KMS-11 (cell line): ENCODE results near the gene HOXB5.

ENCODE experiments used
- H2AFZ ChIP-seq: fragments of 200-600 bp; sonication (generic); 2 replicates; pipeline ENCODE4 v1.6.1; 2016; ENCODE audit warnings: antibody characterized with exemption, mixed run types, low read depth
- H3K27ac ChIP-seq: fragments of 200-600 bp; sonication (generic); 2 replicates; pipeline ENCODE4 v1.6.1; 2016; ENCODE audit warnings: mild to moderate bottlenecking, mixed run types
- H3K27me3 ChIP-seq: fragments of 200-600 bp; sonication (generic); 2 replicates; pipeline ENCODE4 v1.6.1; 2017; ENCODE audit warnings: mild to moderate bottlenecking, low read depth, mixed run types, moderate library complexity; ENCODE audit not compliant: insufficient read depth
- H3K36me3 ChIP-seq: fragments of 200-600 bp; sonication (generic); 2 replicates; pipeline ENCODE4 v1.6.1; 2017; ENCODE audit warnings: mild to moderate bottlenecking, mixed run types; ENCODE audit not compliant: insufficient read depth
- H3K4me1 ChIP-seq: fragments of 200-600 bp; sonication (generic); 2 replicates; pipeline ENCODE4 v1.6.1; 2016; ENCODE audit warnings: mild to moderate bottlenecking, low read depth, mixed run types; ENCODE audit not compliant: poor library complexity, severe bottlenecking
- H3K4me2 ChIP-seq: fragments of 200-600 bp; sonication (generic); 2 replicates; pipeline ENCODE4 v1.7.0; 2016; ENCODE audit warnings: mild to moderate bottlenecking, mixed run types
- H3K4me3 ChIP-seq: fragments of 200-600 bp; sonication (generic); IDR thresholded peaks from 2 replicates; pipeline ENCODE4 v1.6.1; 2017; ENCODE audit warnings: low read depth, low read length, mixed read lengths; ENCODE audit not compliant: insufficient read depth
- H3K79me2 ChIP-seq: fragments of 200-600 bp; sonication (generic); 2 replicates; pipeline ENCODE4 v1.6.1; 2016; ENCODE audit warnings: low read depth, mixed run types; ENCODE audit not compliant: insufficient read depth
- H3K9ac ChIP-seq: fragments of 200-600 bp; sonication (generic); 2 replicates; pipeline ENCODE4 v1.6.1; 2016; ENCODE audit warnings: mild to moderate bottlenecking, mixed run types
- H4K20me1 ChIP-seq: fragments of 200-600 bp; sonication (generic); 2 replicates; pipeline ENCODE4 v1.6.1; 2016; ENCODE audit warnings: mild to moderate bottlenecking, mixed run types; ENCODE audit not compliant: insufficient read depth
- CTCF ChIP-seq: fragments of 200-600 bp; sonication (generic); conservative IDR thresholded peaks from 2 replicates; pipeline ENCODE4 v1.6.1; 2017; ENCODE audit warnings: low read depth, mild to moderate bottlenecking, antibody characterized with exemption, low read length, moderate library complexity, mixed read lengths

HOXB5 gene

DNA sequence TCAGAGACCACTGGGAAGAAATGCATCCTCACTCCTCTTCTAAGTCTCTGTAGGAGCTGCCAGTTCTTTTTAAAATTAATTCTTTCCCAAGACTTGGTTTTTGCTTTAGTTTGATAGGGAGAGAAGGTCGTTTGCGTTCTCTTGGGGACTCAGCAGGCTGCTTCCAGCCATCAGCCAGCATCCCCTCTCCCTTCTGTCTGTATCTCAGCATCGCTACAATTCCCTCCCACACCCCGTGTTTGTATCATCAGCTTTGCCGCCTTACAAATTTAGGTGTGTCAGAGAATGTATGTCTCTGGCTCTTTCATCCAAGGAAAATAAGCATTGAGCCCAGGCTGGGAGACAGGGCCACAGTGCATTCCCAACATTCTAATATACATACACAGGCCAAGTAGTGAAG, 5.8 kb upstream of the HOXB5 start:
- H2AFZ ChIP-seq: no peak overlapping the region
- H4K20me1 ChIP-seq: no peaks in the 10 kb centered on the region
- TF ChIP-seq CTCF: no peak
- no peaks in the 10 kb centered on the region for H3K79me2 ChIP-seq
- no peak overlapping the region for H3K27ac ChIP-seq
- no peak overlapping the region for H3K4me2 ChIP-seq
- no peak overlapping the region for H3K9ac ChIP-seq
- H3K4me1 ChIP-seq: peaks cover 7% of the 10 kb centered on the region
- no peak overlapping the region for H3K4me3 ChIP-seq
- no peaks in the 10 kb centered on the region for H3K36me3 ChIP-seq
- H3K27me3 ChIP-seq: peaks cover 64% of the 10 kb centered on the region

DNA sequence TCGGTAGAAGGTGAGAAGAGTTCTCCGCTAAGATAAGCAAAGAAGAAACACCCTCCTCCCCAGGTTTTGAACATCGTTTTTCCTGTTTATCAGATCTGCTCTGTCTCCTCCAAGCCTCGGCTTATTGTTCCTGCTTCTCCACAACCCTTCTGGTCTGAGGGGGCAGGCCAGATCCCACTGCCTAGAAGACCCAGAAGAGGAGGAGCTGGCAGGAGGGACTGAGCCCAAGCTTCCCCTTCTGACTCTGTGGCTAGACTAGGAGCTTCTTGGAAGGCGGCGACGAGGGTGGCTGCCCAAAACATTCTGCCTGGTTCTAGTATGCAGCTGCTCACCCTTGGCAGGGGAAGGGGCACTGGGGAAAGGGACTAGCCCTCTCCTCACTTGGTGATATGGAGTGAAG, 5.2 kb upstream of the HOXB5 start:
- Histone ChIP-seq H3K79me2 (no peaks in the 10 kb centered on the region), H3K4me3 (no peak overlapping the region), H3K27me3 (peaks cover 58% of the 10 kb centered on the region), H2AFZ (no peak overlapping the region), H3K9ac (no peak overlapping the region), H3K4me1 (peaks cover 12% of the 10 kb centered on the region), H3K4me2 (no peak overlapping the region), H3K27ac (no peak overlapping the region), H3K36me3 (no peaks in the 10 kb centered on the region), H4K20me1 (no peaks in the 10 kb centered on the region)
- no peak for TF ChIP-seq CTCF

DNA sequence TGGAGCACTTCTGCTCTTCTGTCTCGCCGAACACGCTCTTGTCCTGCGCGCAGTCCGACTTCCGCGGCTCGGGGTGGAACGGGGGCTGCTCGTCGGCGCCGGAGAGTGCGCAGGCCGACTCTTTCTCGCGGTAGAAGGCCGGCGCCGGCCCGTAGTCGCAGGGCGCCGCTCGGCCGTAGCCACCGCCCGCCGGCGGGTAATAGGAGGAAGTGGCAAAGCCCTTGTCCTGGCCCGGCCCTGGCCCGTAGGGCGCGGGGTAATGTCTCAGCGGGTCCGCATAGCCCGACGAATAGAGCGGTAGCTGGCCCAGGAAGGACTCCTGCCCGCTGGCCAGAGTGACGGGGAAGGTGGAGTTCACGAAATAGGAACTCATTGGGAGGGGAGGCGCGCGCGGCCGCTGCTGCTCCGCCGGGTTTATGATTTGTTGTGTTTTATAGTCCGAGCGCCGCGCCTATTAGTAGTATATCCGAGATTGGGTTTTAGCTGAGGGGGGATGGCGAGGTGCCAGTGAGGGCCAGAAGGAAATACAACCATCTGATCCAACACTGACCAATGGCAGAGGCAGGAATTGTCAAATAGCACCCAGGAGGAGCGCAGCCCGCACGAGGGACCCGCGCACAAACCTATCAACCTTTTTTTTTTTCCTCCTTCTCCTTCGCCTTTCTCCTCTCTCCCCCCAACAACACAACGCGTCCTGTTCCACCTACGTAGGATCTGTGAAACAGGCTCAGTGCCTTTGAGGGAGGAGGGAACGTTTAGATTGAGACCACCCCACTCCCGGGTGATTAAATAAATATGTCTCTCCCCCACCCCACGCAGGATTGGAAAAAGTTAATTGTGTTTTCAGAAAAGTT, 4.4 kb upstream of the HOXB5 start:
- Histone ChIP-seq H3K79me2 (no peaks in the 10 kb centered on the region), H4K20me1 (no peaks in the 10 kb centered on the region), H3K27ac (no peak overlapping the region), H2AFZ (no peak overlapping the region), H3K4me2 (no peak overlapping the region), H3K27me3 (peaks cover 52% of the 10 kb centered on the region; the same call in 1 of the 2 replicates), H3K9ac (no peak overlapping the region), H3K4me3 (no peak overlapping the region), H3K4me1 (peaks cover 5% of the 10 kb centered on the region), H3K36me3 (no peaks in the 10 kb centered on the region)
- no peak for TF ChIP-seq CTCF

GRCh38 chr17:48597528-48597777, 3.9 kb upstream of the HOXB5 start:
- H3K27me3 ChIP-seq: peaks cover 55% of the 10 kb centered on the region
- no peak overlapping the region for H3K27ac ChIP-seq
- H3K79me2 ChIP-seq: no peaks in the 10 kb centered on the region
- TF ChIP-seq CTCF: no peak
- no peak overlapping the region for H3K9ac ChIP-seq
- H2AFZ ChIP-seq: no peak overlapping the region
- H4K20me1 ChIP-seq: no peaks in the 10 kb centered on the region
- H3K36me3 ChIP-seq: no peaks in the 10 kb centered on the region
- H3K4me3 ChIP-seq: no peak overlapping the region
- peaks cover 5% of the 10 kb centered on the region for H3K4me1 ChIP-seq
- H3K4me2 ChIP-seq: no peak overlapping the region
